ENCODE results near the gene SNRPB. TPM values are rescaled to one million over a fixed set of nuclear protein-coding genes. Genes with fewer than 3 reads are reported as not detected.

The SNRPB gene
- total RNA-seq, 1 donor from 2014 or later = 546 TPM

DNA sequence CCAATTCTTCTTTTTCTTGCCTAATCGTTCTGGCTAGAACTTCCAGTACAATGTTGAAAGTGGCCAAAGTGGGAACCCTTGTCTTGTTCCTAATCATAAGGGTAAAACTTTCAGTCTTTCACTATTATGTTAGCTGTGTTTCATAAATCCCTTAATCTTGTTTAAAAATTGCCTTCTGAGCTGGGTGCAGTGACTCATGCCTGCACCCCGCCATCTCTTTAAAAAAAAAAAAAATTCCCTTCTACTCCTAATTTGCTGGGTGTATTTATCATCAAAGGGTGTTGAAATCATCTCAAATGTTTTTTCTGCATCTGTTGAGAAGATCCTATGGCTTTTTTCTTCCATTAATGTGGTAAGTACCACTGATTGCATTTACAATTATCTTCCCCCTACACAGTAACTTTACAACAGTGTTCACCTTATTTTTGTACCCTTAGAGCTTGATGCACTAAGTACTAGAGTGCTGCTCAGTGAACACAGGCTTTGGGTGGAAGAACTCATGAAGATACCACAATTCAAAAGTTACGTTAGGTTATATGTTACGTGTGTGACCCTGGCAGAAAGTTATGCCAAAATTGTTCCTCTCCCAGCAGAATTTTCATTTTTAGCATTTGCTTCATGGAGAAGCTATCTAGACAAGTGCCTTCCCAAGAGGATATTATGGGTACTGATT, 9.7 kb downstream of the SNRPB start:
- TF ChIP-seq, protein P1, sequence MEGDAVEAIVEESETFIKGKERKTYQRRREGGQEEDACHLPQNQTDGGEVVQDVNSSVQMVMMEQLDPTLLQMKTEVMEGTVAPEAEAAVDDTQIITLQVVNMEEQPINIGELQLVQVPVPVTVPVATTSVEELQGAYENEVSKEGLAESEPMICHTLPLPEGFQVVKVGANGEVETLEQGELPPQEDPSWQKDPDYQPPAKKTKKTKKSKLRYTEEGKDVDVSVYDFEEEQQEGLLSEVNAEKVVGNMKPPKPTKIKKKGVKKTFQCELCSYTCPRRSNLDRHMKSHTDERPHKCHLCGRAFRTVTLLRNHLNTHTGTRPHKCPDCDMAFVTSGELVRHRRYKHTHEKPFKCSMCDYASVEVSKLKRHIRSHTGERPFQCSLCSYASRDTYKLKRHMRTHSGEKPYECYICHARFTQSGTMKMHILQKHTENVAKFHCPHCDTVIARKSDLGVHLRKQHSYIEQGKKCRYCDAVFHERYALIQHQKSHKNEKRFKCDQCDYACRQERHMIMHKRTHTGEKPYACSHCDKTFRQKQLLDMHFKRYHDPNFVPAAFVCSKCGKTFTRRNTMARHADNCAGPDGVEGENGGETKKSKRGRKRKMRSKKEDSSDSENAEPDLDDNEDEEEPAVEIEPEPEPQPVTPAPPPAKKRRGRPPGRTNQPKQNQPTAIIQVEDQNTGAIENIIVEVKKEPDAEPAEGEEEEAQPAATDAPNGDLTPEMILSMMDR (IDR thresholded peaks at IDR 0.05; ENCODE audit: insufficient read depth, low read length, poor library complexity, severe bottlenecking) = no peak
- DNase-seq (ENCODE audit: low read depth) = no peak
- no peaks in the 10 kb centered on the region for H3K27me3 ChIP-seq (ENCODE audit: control insufficient read depth, insufficient read depth, low read length)
- H3K36me3 ChIP-seq (ENCODE audit: control insufficient read depth, insufficient read depth, low read length) = peaks cover 9% of the 10 kb centered on the region
- H3K4me3 ChIP-seq (ENCODE audit: low read depth, low read length) = no peak overlapping the region

DNA sequence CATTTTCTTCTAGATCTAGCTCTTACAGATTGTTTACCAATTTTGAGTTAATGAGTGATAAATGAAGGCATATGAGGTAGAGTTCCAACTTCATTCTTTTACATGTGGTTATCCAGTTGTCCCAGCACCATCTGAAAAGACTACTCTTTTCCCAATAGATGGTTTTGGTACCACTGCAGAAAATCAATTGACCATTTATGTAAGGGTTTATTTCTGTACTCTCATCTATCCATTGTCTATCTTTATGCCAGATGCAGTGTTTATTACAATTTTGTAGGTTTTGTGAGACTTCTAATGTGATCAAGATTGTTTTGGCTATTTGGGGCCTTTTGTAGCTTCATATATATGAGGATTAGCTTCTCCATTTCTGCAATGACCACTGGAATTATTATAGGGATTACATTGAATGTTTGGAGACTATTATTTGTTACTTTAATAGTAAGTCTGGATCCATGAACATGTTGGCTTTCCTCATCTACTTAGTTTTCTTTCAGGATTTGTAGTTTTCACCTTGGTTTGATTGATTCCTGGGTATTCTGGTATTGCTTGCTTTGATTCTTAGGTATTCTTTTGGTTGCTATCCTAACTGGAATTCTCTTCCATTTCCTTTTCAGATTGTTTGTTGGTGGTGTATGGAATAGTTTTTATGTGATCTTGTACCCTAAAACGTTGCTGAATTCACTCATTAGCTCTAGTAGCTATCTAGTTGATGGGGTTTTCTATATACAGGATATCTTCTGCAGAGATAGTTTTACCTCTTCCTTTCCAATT, 10.4 kb downstream of the SNRPB start:
- no peaks in the 10 kb centered on the region for H3K27me3 ChIP-seq (ENCODE audit: control insufficient read depth, insufficient read depth, low read length)
- DNase-seq (ENCODE audit: low read depth) = no peak
- TF ChIP-seq, protein P1 (IDR thresholded peaks at IDR 0.05; ENCODE audit: insufficient read depth, low read length, poor library complexity, severe bottlenecking) = no peak
- H3K4me3 ChIP-seq (ENCODE audit: low read depth, low read length) = no peak overlapping the region
- peaks cover 9% of the 10 kb centered on the region for H3K36me3 ChIP-seq (ENCODE audit: control insufficient read depth, insufficient read depth, low read length)

DNA sequence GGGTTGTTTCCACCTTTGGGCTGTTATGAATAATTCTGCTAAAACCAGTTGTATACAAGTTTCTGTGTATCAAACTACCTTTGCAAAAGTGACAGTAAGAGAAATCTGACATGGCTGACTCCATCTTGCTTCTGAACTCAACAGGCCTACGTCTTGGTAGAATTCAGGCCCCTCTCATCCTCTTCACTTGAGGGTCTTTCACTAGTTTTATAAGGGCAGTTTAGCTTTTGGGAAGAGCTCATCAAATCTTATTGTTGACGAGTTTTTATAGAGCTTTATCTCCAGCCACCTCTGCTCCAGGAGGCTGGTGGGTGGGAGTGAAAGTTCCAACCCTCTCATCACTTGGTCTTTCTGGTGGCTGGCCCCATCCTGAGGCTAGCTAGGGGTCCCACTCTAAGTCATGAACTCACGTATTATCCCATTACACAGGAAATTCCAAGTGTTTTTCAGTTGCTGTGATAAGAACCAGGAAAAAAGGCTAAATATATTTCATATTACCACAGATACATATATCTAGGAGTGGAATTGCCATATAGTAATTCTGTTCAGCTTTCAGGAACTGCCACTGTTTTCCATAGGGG, 11.6 kb downstream of the SNRPB start:
- Histone ChIP-seq H3K36me3 (ENCODE audit: control insufficient read depth, insufficient read depth, low read length) (peaks cover 8% of the 10 kb centered on the region), H3K4me3 (ENCODE audit: low read depth, low read length) (no peak overlapping the region)

DNA sequence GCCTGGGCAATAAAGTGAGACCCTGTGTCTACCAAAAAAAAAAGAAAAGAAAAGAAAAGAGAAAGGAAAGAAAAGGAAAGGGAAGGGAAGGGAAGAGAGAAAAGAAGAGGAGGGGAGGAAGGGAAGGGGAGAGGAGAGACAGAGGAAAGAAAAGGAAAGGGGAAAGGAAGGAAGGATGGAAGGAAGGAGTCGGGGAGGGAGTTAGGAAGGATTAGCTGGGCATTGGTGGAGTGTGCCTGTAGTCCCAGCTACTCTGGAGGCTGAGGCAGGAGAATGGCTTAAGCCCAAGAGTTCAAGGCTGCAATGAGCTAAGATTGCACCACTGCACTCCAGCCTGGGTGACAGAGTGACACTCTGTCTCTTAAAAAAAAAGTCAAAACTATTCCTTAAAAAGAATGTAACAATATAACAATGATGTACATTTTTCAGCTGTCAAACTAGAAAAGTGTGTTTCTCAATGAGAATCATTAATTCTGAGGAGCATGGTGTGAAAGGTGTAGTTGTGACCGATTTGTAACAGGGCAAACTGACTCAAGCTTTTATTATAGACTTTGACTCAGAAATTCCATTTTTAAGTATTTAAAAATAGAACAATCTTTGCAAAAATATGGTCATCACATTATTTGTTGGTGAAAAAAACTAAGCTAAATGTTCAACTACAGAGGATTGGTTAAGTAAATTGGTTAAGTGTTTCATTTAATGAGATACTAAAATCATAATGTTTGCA, 14.7 kb downstream of the SNRPB start:
- Histone ChIP-seq H3K4me3 (ENCODE audit: low read depth, low read length) (no peak overlapping the region), H3K27me3 (ENCODE audit: control insufficient read depth, insufficient read depth, low read length) (peaks cover 2% of the 10 kb centered on the region), H3K36me3 (ENCODE audit: control insufficient read depth, insufficient read depth, low read length) (no peaks in the 10 kb centered on the region)
- DNase-seq (ENCODE audit: low read depth) = no peak
- TF ChIP-seq, protein P1 (IDR thresholded peaks at IDR 0.05; ENCODE audit: insufficient read depth, low read length, poor library complexity, severe bottlenecking) = no peak

More for the DNA sequence above, 11.6 kb downstream of the SNRPB start:
- H3K27me3 ChIP-seq (ENCODE audit: control insufficient read depth, insufficient read depth, low read length) = no peaks in the 10 kb centered on the region
- DNase-seq (ENCODE audit: low read depth) = no peak
- TF ChIP-seq, protein P1 (IDR thresholded peaks at IDR 0.05; ENCODE audit: insufficient read depth, low read length, poor library complexity, severe bottlenecking) = no peak

DNA sequence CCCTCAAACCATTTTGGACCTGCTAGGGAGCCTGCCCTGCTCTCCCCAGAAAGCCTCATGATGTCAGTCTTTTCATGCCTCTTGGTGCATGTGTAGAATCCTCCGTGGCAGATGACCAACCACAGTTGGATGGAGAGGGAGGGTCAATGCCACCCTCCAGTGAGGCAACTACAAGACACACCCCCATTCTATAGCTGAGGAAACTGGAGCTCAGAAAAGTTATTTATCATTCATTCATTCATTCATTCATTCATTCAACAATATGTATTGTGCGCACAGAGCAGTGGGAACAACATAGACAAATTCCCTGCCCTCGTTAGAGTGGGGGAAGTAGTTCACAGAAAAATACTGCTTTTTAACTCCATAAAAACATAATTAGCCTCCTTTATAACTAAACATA, 16.8 kb downstream of the SNRPB start:
- Histone ChIP-seq H3K4me3 (ENCODE audit: low read depth, low read length) (no peak overlapping the region), H3K36me3 (ENCODE audit: control insufficient read depth, insufficient read depth, low read length) (no peaks in the 10 kb centered on the region), H3K27me3 (ENCODE audit: control insufficient read depth, insufficient read depth, low read length) (peaks cover 2% of the 10 kb centered on the region)
- no peak for DNase-seq (ENCODE audit: low read depth)
- TF ChIP-seq, protein P1 (IDR thresholded peaks at IDR 0.05; ENCODE audit: insufficient read depth, low read length, poor library complexity, severe bottlenecking) = no peak
